GM12801 (cell line): ENCODE results near the gene KNTC1.

Experiments
- TF ChIP-seq, protein P1 (sequence below): IDR thresholded peaks from one replicate; pipeline ENCODE4 v1.5.1; 2011; ENCODE audit warnings: control low read depth; ENCODE audit not compliant: insufficient read length; ENCODE audit errors: extremely low read depth

Gene KNTC1

DNA sequence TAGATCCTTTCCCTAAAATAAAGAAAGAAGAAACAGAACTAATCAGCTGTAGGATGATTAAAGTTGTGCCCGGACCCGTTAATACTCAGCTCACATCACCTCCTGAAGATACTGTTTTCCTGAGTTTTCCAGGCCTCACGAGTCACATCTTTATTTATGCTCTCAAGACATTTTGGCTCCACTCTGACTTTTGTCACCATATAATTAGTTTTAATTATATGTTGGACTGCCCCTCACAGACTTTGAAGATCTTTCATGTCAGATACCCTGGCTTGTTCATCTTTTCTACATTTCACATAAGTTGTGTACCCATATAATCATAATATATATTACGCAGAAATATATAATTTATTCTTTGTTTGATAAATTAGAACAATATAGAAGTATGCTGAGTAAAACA, 88.7 kb downstream of the KNTC1 start:
- TF ChIP-seq, protein P1, sequence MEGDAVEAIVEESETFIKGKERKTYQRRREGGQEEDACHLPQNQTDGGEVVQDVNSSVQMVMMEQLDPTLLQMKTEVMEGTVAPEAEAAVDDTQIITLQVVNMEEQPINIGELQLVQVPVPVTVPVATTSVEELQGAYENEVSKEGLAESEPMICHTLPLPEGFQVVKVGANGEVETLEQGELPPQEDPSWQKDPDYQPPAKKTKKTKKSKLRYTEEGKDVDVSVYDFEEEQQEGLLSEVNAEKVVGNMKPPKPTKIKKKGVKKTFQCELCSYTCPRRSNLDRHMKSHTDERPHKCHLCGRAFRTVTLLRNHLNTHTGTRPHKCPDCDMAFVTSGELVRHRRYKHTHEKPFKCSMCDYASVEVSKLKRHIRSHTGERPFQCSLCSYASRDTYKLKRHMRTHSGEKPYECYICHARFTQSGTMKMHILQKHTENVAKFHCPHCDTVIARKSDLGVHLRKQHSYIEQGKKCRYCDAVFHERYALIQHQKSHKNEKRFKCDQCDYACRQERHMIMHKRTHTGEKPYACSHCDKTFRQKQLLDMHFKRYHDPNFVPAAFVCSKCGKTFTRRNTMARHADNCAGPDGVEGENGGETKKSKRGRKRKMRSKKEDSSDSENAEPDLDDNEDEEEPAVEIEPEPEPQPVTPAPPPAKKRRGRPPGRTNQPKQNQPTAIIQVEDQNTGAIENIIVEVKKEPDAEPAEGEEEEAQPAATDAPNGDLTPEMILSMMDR = no peak

DNA sequence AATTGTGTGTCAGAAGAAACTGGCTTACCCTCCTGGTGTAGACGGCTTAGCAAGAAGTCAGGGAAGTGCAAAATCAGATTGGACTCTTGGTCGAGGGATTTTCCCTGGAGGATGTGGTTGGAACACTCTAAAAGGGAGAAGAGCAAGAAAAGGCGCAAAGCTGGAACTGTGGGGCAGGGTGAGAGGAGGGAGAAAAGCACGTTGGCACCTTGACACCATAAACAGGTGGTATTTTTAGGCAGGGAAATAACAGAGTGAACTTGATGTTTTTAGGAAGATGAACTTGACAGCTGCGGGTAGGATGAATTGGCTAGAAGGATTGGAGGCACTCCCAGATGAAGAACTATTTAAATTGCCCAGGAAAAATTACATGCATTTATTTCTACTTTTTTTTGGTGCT, 108.4 kb downstream of the KNTC1 start:
- TF ChIP-seq, protein P1 = no peak

DNA sequence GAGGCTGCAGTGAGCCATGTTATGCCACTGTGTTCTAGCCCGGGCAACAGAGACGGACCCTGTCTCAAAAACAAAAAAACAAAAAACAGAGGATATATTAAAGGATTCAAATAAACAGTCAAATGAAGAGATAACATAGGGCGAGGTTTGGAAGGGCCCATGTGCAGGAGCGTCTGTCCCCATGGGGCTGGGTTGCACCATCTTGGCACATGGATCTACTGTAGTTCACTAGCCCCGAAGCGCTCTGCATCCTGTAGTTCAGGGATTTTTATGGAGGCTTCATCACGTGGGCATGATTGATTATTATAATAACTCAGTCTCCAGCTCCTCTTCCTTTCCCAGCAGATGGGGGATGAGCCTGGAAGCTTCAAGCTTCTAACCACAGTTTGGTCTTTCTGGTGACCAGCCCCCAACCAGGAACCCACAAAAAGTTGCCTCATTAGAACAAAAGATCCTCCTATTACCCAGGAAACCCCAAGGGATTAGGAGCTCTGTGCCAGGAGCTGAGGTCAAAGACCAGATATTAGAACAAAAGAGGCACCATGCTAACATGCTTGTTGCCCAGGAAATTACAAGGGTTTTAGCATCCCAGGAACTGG, 116.3 kb downstream of the KNTC1 start:
- TF ChIP-seq, protein P1 = no peak

GRCh38 chr12:122646517-122647217, 119.6 kb downstream of the KNTC1 start:
- TF ChIP-seq, protein P1 = no peak

- TF ChIP-seq, protein P1 = no peak
Measured at GRCh38 chr12:122651520-122652224, 124.6 kb downstream of the KNTC1 start.

DNA sequence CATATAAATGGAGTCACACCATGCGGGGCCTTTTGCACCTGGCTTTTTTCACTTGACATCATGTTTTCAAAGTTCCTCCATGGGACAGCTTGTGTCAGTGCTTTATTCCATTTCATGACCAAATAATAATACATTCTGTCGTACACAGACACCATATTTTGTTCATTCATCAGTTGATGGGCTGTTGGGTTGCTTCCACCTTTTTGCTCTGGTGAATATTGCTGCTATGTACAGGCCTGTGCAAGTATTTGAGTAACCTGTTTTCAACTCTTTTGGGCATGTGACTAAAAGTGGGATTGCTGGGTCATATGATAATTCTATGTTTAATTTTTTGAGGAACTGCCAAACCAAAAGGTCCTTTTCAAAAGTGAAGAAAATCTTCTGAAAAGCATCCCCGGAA, 129.2 kb downstream of the KNTC1 start:
- TF ChIP-seq, protein P1 = no peak

DNA sequence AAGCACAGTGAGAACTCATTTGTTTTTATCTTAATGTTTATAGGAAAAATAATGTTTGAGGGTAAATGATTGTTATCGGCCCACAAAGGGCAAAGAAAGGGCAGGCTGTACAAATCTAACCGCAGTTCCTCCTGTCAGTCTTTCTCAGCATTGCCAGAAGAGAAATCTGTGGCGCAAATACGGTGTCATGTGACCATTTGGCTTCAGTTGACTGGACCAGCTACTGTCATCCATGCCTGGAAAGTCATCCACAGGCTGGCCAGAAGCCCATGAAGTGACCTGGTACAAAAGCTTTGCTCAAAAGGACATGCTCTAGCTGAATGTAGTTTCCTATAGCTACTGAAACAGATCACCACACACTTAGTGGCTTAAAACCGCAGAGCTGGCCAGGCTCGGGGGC, 132.5 kb downstream of the KNTC1 start:
- TF ChIP-seq, protein P1 = no peak
